ENCODE measurements around the gene IGF2BP2.

Gene IGF2BP2

GRCh38 chr3:185822221-185823000 lies 2.4 kb downstream of the IGF2BP2 start:
- Histone ChIP-seq H3K27me3 (replicated peaks; ENCODE audit: insufficient read depth, low read length) (no peaks in the 10 kb centered on the region), H3K9ac (ENCODE audit: low read length) (peak overlapping the region; percentile 69; the same call in 1 of the 2 replicates), H4K20me1 (ENCODE audit: insufficient read depth, low read length) (no peaks in the 10 kb centered on the region), H3K9me3 (replicated peaks; ENCODE audit: insufficient read depth, low read length) (no peaks in the 10 kb centered on the region), H3F3A (ENCODE audit: insufficient read depth, low read length) (peaks cover 12% of the 10 kb centered on the region), H3K4me2 (ENCODE audit: low read depth, low read length) (peak overlapping the region; percentile 93), H3K27ac (ENCODE audit: low read length) (no peak overlapping the region), H3K9me2 (replicated peaks; ENCODE audit: insufficient read depth, low read length) (no peaks in the 10 kb centered on the region), H3K4me3 (ENCODE audit: low read length) (peak overlapping the region; percentile 93), H3K4me1 (ENCODE audit: low read length) (peaks cover 12% of the 10 kb centered on the region), H2AFZ (ENCODE audit: low read length) (peak overlapping the region; percentile 98), H3K79me2 (ENCODE audit: low read length) (peaks cover 53% of the 10 kb centered on the region), H3K36me3 (replicated peaks; ENCODE audit: insufficient read depth, low read length) (no peaks in the 10 kb centered on the region)
- DNase-seq = no peak
- TF ChIP-seq, protein P1, sequence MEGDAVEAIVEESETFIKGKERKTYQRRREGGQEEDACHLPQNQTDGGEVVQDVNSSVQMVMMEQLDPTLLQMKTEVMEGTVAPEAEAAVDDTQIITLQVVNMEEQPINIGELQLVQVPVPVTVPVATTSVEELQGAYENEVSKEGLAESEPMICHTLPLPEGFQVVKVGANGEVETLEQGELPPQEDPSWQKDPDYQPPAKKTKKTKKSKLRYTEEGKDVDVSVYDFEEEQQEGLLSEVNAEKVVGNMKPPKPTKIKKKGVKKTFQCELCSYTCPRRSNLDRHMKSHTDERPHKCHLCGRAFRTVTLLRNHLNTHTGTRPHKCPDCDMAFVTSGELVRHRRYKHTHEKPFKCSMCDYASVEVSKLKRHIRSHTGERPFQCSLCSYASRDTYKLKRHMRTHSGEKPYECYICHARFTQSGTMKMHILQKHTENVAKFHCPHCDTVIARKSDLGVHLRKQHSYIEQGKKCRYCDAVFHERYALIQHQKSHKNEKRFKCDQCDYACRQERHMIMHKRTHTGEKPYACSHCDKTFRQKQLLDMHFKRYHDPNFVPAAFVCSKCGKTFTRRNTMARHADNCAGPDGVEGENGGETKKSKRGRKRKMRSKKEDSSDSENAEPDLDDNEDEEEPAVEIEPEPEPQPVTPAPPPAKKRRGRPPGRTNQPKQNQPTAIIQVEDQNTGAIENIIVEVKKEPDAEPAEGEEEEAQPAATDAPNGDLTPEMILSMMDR (IDR thresholded peaks at IDR 0.05; ENCODE audit: low read length) = no peak
- TF ChIP-seq EZH2 (optimal IDR thresholded peaks at IDR 0.05; ENCODE audit: low read depth, low read length) (no peak), EZH2phosphoT487 (IDR thresholded peaks at IDR 0.05; ENCODE audit: low read length) (no peak)

GRCh38 chr3:185820973-185821758 lies 3.7 kb downstream of the IGF2BP2 start:
- Histone ChIP-seq H3K27ac (ENCODE audit: low read length) (no peak overlapping the region), H3K4me2 (ENCODE audit: low read depth, low read length) (no peak overlapping the region)

GRCh38 chr3:185818267-185818875 lies 6.5 kb downstream of the IGF2BP2 start:
- Histone ChIP-seq H3K9me3 (replicated peaks; ENCODE audit: insufficient read depth, low read length) (no peaks in the 10 kb centered on the region), H3K4me2 (ENCODE audit: low read depth, low read length) (no peak overlapping the region), H3K27ac (ENCODE audit: low read length) (no peak overlapping the region), H3K4me3 (ENCODE audit: low read length) (no peak overlapping the region), H3K79me2 (ENCODE audit: low read length) (peaks cover 64% of the 10 kb centered on the region), H3K9me2 (replicated peaks; ENCODE audit: insufficient read depth, low read length) (no peaks in the 10 kb centered on the region), H4K20me1 (ENCODE audit: insufficient read depth, low read length) (no peaks in the 10 kb centered on the region), H3F3A (ENCODE audit: insufficient read depth, low read length) (peaks cover 7% of the 10 kb centered on the region; the same call in 1 of the 2 replicates), H3K36me3 (replicated peaks; ENCODE audit: insufficient read depth, low read length) (no peaks in the 10 kb centered on the region), H3K9ac (ENCODE audit: low read length) (no peak overlapping the region), H2AFZ (ENCODE audit: low read length) (no peak overlapping the region), H3K27me3 (replicated peaks; ENCODE audit: insufficient read depth, low read length) (no peaks in the 10 kb centered on the region), H3K4me1 (ENCODE audit: low read length) (peaks cover 12% of the 10 kb centered on the region)
- TF ChIP-seq EZH2 (optimal IDR thresholded peaks at IDR 0.05; ENCODE audit: low read depth, low read length) = no peak
- TF ChIP-seq, protein P1 (IDR thresholded peaks at IDR 0.05; ENCODE audit: low read length) = no peak
- TF ChIP-seq EZH2phosphoT487 (IDR thresholded peaks at IDR 0.05; ENCODE audit: low read length) = no peak
- DNase-seq = no peak

More at GRCh38 chr3:185820973-185821758, 3.7 kb downstream of the IGF2BP2 start:
- no peak for TF ChIP-seq EZH2 (optimal IDR thresholded peaks at IDR 0.05; ENCODE audit: low read depth, low read length)
- TF ChIP-seq, protein P1 (IDR thresholded peaks at IDR 0.05; ENCODE audit: low read length) = no peak
- TF ChIP-seq EZH2phosphoT487 (IDR thresholded peaks at IDR 0.05; ENCODE audit: low read length) = no peak
- Histone ChIP-seq H3K9me3 (replicated peaks; ENCODE audit: insufficient read depth, low read length) (no peaks in the 10 kb centered on the region), H3K4me3 (ENCODE audit: low read length) (no peak overlapping the region), H4K20me1 (ENCODE audit: insufficient read depth, low read length) (no peaks in the 10 kb centered on the region), H2AFZ (ENCODE audit: low read length) (no peak overlapping the region), H3K4me1 (ENCODE audit: low read length) (peaks cover 12% of the 10 kb centered on the region), H3K9ac (ENCODE audit: low read length) (no peak overlapping the region), H3F3A (ENCODE audit: insufficient read depth, low read length) (peaks cover 7% of the 10 kb centered on the region; the same call in 1 of the 2 replicates), H3K79me2 (ENCODE audit: low read length) (peaks cover 65% of the 10 kb centered on the region), H3K27me3 (replicated peaks; ENCODE audit: insufficient read depth, low read length) (no peaks in the 10 kb centered on the region), H3K9me2 (replicated peaks; ENCODE audit: insufficient read depth, low read length) (no peaks in the 10 kb centered on the region), H3K36me3 (replicated peaks; ENCODE audit: insufficient read depth, low read length) (no peaks in the 10 kb centered on the region)
- DNase-seq = no peak

Measured in MM.1S (cell line).